Panc1 (cell line): ENCODE data around the gene FBXW11.
"Not testable (repeated sequence)": the region's sequence is repeated elsewhere in the genome, so short reads cannot be mapped to it uniquely, and the experiment has no call there.

Experiments used
- POLR2AphosphoS5 ChIP-seq: IDR thresholded peaks from 2 replicates; pipeline ENCODE4 v1.6.1; 2012; ENCODE audit warnings: mild to moderate bottlenecking, low read depth, low read length, moderate library complexity
- SIN3A ChIP-seq: IDR thresholded peaks from 2 replicates; pipeline ENCODE4 v1.6.1; 2012; ENCODE audit warnings: low read depth, mild to moderate bottlenecking, low read length, moderate library complexity, borderline replicate concordance; ENCODE audit not compliant: insufficient read depth
- TCF7L2 ChIP-seq: IDR thresholded peaks from 2 replicates; pipeline ENCODE4 v1.6.1; 2011; ENCODE audit warnings: mild to moderate bottlenecking, low read depth, low read length, inconsistent platforms
- TF ChIP-seq, protein P1 (sequence below): fragments of 450-650 bp; IDR thresholded peaks from 2 replicates; pipeline ENCODE4 v1.5.1; 2017; ENCODE audit warnings: mild to moderate bottlenecking
- TF ChIP-seq, protein P2 (sequence below), 2 experiments: IDR thresholded peaks; 2 replicates each; pipeline ENCODE4 v1.6.1; 2011 to 2012; ENCODE audit warnings: low read depth in 2 of 2, control low read depth in 1 of 2, low read length in 1 of 2, mild to moderate bottlenecking in 1 of 2, moderate library complexity in 1 of 2; ENCODE audit not compliant: insufficient read depth in 1 of 2

DNA sequence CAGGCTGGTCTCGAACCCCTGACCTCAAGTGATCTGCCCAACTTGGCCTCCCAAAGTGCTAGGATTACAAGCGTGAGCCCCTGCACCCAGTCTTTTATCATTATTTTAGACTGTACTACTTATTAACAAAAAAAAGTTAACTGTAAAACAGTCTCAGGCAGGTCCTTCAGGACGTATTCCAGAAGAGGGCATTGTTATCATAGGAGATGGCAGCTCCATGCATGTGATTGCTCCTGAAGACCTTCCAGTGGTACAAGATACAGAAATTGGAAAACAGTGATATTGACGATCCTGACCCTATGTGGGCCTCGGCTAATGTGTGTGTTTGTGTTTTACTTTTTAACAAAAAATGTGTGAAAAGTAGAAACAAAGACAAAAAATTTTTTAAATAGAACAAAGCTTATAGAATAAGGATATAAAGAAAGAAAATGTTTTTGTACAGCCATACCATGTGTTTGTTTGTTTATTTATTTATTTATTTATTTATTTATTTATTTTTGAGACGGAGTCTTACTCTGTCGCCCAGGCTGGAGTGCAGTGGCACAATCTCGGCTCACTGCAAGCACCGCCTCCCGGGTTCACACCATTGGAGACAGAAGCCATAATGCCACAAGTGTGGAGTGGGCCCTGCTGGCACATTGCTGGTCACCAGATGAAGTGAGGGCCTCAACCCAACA lies 13.8 kb upstream of the FBXW11 start:
- TF ChIP-seq, protein P1, sequence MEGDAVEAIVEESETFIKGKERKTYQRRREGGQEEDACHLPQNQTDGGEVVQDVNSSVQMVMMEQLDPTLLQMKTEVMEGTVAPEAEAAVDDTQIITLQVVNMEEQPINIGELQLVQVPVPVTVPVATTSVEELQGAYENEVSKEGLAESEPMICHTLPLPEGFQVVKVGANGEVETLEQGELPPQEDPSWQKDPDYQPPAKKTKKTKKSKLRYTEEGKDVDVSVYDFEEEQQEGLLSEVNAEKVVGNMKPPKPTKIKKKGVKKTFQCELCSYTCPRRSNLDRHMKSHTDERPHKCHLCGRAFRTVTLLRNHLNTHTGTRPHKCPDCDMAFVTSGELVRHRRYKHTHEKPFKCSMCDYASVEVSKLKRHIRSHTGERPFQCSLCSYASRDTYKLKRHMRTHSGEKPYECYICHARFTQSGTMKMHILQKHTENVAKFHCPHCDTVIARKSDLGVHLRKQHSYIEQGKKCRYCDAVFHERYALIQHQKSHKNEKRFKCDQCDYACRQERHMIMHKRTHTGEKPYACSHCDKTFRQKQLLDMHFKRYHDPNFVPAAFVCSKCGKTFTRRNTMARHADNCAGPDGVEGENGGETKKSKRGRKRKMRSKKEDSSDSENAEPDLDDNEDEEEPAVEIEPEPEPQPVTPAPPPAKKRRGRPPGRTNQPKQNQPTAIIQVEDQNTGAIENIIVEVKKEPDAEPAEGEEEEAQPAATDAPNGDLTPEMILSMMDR: not testable (repeated sequence)
- TF ChIP-seq, protein P2, sequence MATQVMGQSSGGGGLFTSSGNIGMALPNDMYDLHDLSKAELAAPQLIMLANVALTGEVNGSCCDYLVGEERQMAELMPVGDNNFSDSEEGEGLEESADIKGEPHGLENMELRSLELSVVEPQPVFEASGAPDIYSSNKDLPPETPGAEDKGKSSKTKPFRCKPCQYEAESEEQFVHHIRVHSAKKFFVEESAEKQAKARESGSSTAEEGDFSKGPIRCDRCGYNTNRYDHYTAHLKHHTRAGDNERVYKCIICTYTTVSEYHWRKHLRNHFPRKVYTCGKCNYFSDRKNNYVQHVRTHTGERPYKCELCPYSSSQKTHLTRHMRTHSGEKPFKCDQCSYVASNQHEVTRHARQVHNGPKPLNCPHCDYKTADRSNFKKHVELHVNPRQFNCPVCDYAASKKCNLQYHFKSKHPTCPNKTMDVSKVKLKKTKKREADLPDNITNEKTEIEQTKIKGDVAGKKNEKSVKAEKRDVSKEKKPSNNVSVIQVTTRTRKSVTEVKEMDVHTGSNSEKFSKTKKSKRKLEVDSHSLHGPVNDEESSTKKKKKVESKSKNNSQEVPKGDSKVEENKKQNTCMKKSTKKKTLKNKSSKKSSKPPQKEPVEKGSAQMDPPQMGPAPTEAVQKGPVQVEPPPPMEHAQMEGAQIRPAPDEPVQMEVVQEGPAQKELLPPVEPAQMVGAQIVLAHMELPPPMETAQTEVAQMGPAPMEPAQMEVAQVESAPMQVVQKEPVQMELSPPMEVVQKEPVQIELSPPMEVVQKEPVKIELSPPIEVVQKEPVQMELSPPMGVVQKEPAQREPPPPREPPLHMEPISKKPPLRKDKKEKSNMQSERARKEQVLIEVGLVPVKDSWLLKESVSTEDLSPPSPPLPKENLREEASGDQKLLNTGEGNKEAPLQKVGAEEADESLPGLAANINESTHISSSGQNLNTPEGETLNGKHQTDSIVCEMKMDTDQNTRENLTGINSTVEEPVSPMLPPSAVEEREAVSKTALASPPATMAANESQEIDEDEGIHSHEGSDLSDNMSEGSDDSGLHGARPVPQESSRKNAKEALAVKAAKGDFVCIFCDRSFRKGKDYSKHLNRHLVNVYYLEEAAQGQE (IDR thresholded peaks at IDR 0.05; ENCODE audit: insufficient read depth in 1 of 2, low read depth in 2 of 2, low read length in 1 of 2): not testable (repeated sequence)
- TF ChIP-seq POLR2AphosphoS5, SIN3A, TCF7L2: not testable (repeated sequence)
